HG03354 (cell line): ENCODE data around the gene LGALS7.
"Not testable (repeated sequence)": the region's sequence is repeated elsewhere in the genome, so short reads cannot be mapped to it uniquely, and the experiment has no call there.

ENCODE experiments used
- ATAC-seq: cut with Tn5 transposase; IDR thresholded peaks from one replicate; pipeline ENCODE4 v1.9.1; 2021; ENCODE audit warnings: mild to moderate bottlenecking; ENCODE audit not compliant: unreplicated experiment, poor library complexity, severe bottlenecking

LGALS7 gene

DNA sequence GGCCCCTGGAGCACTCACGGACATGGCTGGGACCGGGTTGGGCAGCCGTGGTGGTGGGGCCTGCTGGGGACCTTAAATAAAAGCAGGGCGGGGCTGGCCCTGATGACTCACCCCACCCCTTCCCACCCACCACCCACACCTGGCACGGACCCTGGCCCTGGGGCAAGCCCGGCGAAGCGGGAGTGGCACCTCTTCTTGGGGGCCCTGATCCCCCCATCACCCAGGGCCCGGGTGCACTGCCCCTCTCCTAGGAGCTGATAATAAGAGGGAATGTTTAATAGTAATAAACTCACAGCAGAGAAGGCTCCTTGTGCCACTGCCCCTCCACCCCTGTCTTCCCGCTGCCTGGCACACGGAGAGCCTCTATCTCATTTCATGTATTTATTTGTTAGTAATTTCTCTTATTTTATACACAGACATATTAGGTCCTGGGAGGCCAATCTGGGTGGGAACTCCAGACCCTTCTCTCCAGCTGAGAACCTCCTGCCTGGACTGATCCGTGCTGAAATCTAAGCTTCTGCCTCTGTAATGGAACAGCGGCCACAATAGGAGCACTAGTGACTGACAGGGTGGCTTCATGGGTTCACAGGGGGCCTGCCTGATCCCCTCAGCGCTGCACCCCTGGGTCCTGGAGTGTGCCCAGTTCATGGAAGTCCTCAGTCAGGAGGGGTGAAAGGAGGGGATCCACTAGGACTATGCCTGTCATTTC, at the start of gene LGALS7:
TSS of gene LGALS7 (minus strand) at position 49 of the 709 bp plus-strand sequence. CDS start at position 24, 25 bp downstream.
- no peak for ATAC-seq

DNA sequence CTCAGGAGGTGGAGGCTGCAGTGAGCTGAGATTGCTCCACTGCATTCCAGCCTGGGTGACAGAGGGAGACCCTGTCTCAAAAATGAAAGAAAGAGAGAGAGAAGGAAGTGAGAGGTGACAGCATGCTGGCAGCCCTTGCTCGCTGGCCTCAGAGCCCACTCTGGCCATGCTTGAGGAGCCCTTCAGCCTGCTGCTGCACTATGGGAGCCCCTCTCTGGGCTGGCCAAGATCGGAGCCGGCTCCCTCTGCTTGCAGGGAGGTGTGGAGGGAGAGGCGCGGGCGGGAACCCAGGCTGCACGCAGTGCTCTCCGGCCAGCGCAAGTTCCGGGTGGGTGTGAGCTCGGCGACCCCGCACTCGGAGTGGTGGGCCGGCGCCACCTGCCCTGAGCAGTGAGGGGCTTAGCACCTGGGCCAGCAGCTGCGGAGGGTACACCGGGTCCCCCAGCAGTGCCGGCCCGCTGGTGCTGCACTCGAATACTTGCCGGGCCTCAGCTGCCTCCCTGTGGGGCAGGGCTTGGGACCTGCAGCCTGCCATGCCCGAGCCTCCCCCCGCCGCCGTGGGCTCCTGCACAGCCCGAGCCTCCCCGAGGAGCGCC, 48.0 kb upstream of the LGALS7 start:
- ATAC-seq, result not testable (repeated sequence)

DNA sequence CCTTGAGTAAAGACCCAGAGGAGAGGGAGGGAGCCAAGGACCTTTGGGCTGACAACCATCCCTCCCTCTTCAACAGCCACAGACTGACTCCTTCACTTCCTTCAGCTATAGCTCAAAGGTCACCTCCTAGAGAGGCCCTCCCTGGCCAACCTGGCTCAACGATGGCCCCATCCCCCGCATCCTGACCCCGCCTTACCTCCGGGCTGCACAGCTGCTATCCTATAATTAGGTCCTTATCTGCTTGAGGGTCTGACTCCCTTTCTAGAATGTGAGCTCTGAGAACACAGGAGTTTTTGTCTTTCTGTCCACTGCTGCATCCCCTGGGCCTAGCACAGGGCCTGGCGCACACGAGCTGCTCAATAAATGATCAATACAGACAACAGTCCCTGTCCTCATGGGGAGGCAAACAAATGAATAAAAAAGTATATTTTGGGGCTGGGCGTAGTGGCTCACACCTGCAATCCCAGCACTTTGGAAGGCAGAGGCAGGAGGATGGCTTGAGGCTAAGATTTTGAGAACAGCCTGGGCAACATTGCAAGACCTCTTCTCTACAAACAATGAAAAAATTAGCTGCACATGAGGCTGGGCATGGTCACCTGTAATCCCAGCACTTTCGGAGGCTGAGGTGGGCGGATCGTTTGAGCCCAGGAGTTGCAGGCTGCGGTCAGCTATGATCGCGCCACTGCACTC, 46.1 kb upstream of the LGALS7 start:
- no peak for ATAC-seq

DNA sequence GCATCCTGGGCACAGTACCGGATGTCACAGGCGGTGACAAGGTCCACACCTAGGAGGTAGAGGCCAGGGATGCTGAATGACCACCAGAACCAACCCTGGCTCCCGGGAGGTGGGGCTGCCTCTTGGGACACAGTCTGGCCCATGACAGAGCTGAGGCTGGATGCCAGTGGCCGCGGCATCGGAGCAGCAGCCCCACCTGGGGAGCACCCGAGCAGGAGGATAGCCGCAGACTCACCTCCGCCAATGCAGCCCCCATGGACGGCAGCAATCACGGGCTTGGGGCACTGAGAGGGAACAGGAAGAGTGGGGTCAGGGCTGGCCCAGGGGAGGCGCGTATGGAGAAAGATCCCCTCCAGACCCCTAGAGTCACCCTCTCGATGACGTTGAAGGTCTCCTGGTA, 43.8 kb upstream of the LGALS7 start:
- ATAC-seq, result no peak

DNA sequence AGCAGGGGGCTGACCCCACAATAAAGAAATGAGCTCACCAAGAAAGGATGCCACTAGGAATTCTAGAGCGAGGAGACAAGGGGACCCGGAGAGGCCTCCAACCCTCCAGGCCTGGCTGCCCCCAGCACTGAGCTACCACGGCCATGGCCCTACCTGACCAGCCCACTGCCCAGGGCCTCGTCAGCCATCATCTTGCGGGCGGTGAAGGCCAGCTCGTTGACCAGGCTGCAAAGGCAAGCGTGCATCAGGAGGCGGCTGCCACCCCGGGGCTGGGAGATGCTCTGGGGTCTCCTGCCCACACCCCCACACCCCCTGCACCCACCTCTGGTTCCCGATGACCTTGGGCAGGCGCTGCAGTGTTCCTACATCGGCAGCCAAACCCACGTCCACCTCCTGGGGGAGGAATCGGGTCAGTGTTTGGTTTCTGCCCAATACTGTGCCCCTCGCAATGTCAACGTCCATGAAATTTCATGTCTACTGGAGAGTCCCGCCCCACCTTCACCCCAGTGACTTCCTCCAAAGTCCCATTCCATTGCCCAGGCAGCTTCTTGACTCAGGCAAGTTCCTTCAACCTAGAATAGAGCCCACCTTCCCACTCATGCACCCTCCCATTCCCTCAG, 42.9 kb upstream of the LGALS7 start:
- no peak for ATAC-seq

DNA sequence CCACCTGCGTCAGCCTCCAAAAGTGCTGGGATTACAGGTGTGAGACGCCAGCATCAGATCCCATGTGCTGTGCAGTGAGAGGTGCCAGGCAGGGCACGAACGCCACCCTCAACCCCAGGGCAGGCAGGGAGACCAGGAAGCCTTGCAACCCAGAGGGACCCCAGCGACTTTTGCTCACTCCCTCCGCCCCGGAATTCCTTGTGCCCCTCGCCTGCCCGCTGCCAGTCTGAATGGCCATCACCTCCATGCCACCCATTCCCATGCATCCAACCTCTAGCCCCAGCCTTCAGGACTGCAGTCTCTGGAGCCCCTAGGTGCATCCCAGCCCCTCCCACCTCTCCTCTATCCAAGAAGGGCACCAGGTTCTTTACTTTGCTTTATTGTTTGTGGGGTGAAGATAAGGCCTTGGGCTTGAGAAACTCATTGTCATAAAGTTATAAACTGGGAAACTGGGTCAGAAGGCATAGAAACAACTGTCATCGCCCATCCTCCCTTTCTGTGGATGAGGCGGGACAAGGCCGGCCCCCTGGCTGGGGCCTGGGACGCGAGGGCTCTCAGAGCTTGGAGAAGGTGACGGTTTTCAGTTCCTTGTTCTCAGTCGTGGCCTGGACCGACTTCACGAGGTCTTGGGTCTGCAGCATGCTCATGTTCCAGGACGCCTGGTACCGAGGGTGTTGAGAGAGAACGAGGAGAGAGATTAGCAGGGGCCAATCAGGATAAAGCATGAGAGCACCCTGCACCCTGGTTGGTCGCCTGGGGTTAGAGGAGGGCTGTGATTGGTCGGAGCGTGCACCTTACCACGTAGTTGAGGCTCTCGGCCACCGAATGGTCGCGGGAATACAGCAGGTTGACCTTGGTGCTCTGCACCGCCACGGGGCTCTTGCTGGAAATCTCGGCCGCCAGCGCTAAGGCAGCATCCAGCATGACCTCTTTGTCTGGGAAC, 42.0 kb upstream of the LGALS7 start:
- ATAC-seq, result no peak

DNA sequence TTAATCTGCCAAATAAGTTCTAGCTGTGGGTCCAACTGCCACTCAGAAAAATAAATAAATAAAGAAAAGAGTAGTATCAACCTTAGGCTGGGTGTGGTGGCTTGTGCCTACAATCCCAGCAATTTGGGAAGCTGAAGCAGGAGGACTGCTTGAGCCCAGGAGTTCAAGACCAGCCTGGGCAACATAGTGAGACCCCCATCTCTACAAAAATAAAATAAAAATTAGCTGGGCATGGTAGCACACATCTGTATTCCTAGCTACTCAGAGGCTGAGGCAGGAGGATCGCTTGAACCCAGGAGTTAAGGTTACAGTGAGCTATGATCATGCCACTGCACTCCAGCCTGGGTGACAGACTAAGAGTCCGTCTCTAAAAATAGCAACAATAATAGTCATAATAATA, 40.6 kb upstream of the LGALS7 start:
- ATAC-seq, result not testable (repeated sequence)

DNA sequence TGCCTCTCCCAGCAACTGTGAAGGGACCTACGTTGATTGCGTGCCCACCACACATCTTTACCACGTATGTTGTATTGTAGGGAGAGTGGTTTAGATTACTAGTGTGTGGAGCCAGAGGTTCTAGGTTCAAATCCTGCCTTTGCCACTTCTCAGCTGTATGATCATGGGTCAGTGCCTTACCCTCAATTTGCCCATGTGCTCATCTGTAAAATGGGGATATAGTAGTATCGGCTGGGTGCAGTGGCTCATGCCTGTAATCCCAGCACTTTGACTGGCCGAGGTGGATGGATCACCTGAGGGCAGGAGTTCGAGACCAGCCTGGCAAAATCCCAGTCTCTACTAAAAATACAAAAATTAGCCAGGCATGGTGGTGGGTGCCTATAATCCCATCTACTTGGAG, 40.0 kb upstream of the LGALS7 start:
- no peak for ATAC-seq

DNA sequence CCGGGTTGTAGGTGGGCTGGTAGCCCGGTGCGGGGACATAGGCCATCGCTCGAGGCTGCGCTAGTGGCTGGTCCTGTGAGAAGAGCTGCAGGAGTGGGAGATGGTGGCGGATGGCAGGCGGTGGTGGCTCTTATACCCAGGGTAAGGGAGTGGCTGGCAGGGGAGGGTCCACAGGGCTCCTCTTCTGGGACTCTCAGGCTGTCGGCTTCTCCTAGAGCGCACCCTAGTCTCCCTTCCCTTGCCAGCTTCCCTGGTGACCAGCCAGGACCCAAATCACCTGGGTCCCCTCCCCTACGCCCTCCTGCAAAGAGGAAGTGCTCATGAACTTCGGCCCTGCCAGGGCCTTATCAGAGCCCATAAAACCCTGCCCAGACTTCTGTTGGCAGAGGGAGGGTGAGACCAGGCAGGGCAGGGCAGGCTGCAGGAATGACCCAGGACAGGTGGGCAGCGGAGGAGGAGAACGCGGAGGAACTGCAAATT, 39.6 kb upstream of the LGALS7 start, which contains the start of gene LGALS4:
TSS of gene LGALS4 (minus strand) at position 105 of the 480 bp plus-strand sequence. CDS start at position 46, 59 bp downstream.
- no peak for ATAC-seq

DNA sequence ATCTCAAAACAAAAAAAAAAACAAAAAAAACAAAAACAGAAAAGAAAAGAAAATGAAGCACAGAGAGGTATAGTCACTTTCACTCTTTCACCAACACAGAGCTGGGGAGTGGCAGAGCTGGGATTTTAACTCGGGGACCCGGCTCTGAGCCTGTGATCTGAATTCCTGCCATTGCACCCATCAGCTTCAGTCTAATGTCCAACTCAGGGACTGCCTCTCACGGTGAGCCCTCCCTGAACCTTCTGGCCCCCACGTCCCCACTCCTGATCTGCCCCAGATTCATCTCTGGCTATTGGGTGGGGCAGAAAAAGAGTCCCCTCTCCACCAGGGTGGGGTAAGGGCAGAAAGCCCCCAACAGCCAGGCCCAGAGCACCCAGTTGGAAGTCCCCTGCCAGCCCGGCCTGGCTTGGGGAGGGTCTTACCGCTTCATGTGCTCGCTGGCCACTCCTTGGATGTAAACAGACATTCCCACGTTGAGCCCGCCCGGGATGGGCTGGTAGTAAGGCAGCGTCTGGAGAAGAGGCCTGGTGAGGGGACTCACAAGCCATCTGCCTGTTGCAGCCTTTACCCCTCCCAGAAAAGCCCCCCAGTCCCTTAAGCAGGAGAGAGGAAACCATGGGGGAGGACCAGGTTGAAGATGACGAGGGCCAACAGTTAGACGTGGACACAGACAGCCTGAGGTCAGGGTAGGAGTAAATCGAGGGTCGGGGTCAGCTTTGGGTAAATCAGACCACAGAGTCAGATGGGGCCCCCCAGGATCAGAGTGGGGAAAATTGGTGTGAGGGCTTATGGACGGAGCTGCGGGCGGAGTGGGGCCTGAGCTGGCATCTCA, 38.9 kb upstream of the LGALS7 start:
- ATAC-seq, result no peak

DNA sequence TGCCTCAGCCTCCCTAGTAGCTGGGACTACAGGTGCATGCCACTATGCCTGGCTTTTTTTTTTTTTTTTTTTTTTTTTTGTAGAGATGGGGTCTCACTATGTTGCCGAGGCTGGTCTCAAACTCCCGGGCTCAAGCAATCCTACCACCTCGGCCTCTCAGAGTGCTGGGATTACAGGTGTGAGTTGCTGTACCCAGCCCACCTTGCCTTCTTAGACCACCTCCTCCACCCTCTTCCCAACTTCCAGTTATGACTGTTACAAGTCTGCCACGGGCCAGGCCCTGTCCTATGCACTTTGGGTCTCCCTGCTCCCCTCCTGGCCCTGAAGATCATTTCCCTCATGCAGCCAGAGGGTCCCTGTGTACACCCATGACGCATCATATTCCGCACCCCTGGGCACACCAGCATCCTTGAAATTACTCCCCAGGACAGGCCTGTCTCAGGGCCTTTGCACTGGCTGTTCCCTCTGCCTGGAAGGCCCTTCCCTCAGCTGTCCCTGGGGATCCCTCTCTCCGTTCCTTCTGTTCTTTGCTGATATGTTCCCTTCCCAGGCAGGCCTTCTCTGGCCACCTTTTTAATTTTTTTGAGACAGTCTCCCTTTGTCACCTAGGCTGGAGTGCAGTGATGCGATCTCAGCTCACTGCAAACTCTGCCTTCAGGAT, 36.4 kb upstream of the LGALS7 start:
- no peak for ATAC-seq

DNA sequence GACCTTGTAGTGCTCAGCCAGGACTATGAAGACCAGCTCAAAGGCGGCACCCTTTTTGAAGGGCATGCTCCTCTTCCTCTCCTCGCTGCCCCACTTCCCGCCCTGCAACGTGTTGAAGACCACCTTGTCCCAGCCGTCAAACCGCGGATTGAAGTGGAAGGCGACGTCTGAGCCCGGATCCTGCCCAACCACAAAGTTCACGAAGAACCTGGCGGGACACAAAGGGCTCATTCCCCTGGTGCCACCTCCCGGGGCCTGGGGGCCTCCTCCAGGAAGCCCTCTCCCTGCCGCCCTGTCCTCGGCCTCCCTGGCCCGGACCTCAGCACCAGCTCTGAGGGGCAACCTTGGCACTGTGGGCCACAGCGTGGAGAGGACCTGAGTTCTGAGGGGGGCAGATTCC, 35.4 kb upstream of the LGALS7 start:
- ATAC-seq, result no peak

DNA sequence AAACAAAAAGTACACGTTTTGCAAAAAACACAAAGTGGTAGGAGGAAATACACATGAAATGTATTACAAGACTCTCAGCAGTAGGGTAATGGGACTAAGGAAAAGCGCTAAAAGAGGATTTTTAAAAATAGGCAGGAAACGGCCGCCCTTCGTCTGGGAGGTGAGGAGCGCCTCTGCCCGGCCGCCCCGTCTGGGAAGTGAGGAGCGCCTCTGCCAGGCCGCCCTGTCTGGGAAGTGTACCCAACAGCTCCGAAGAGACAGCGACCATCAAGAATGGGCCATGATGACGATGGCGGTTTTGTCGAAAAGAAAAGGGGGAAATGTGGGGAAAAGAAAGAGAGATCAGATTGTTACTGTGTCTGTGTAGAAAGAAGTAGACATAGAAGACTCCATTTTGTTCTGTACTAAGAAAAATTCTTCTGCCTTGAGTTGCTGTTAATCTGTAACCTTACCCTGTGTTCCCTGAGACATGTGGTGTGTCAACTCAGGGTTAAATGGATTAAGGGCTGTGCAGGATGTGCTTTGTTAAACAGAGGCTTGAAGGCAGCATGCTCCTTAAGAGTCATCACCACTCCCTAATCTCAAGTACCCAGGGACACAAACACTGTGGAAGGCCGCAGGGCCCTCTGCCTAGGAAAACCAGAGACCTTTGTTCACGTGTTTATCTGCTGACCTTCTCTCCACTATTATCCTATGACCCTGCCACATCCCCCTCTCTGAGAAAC, 34.2 kb upstream of the LGALS7 start:
- ATAC-seq, result not testable (repeated sequence)

DNA sequence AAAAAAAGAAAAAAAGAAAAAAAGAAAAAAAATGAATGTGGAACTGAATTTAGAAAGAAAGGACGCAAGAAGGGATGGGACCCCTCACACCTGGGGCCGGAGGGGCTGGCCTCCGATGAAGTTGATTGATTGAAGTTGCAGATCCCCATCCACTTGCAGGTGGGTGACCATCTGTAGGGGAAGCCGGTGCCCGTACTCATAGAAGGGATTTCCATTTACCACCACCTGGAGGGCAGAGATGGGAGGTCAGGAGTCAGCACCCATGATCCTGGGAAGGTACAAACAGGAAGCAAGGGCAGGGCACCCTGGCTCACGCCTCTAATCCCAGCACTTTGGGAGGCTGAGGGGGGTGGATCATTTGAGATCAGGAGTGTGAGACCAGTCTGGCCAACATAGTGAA, 33.1 kb upstream of the LGALS7 start:
- ATAC-seq, result no peak

DNA sequence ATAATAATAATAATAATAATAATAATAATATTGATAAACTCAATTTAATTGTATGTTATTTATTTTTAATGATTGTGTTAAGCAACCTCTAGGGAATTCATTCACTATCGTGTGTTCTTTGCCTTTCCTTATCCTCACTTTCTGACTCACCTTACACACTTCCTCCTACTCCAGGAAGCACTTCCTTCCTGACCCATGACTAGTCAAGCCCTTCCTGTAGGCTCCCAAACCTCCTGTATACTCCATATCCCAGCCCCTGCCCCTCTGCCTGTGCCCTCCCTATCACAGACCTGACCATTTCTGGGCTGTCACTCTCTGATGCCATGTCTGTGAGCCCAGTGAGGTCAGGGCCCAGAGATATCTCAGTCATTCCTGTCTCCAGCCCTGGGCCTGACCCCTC, 31.9 kb upstream of the LGALS7 start:
- ATAC-seq, result no peak

DNA sequence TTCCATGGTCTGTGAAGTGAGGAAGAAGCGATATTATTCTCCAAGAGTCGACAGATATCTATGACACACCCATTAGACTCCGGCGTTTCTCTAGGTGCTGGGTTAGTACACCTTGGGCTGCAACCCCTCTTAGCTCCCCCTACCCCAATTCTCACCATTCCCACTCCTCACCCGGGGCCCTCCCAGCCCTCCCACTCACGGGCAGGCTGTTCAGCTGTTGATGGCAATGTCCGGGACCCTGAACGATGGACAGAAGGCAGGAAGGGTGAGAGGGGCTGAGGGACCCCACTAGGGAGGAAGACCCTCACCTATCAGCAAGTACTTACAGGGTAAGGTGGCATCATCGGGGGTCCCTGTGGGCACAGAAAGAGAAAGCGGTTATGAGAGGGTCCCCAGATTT, 30.2 kb upstream of the LGALS7 start:
- ATAC-seq, result no peak

DNA sequence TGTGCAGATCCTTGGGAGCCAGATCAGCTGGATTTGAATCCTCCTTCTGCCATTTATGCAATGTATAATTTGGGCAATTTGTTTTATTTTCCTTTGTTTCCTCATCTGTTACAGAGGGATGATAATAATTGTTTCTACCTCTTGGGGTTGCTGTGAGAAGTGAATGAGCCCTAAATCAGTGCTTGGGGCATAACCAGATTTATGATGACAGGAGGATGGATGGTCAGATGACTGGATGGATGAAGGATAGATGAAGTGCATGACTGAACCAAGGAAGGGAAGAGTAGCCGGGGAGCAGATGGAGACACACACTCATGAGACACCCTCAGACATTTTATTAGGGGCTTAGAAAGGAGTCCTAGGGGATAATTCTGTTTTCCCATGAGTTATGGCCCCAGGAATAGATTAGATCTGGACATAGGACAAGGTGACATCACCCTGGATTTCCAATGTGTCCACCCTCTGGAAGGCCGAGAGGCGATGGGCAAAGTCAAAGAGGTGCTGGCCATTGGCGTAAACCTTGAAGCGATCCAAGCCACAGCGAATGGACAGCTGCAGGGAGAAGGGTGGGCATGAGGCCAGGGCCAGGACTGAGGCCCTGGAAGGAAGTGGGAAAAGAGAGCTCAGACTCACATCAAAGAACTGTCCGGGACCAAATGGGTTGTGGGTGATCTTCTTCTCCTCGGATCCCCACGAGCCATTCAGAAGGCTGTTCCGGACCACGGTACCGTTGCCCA, 28.2 kb upstream of the LGALS7 start:
- no peak for ATAC-seq
